Dendritic cell treated with granulocyte-macrophage colony-stimulating factor and Interleukin-4, amounts not matched to agents 40 ng/mL and 50 ng/mL, for 4 days (primary cell): Measurements from ENCODE around the gene CCDC28B.

Experiments
- H3K27ac Mint-ChIP-seq: one replicate; pipeline ENCODE4 v1.8.0; 2022; ENCODE audit warnings: mild to moderate bottlenecking, mixed read lengths
- H3K27me3 Mint-ChIP-seq: one replicate; pipeline ENCODE4 v1.8.0; 2022; ENCODE audit warnings: mild to moderate bottlenecking, mixed read lengths
- H3K36me3 Mint-ChIP-seq: one replicate; pipeline ENCODE4 v1.8.0; 2022; ENCODE audit warnings: low read depth, mixed read lengths
- H3K4me1 Mint-ChIP-seq: one replicate; pipeline ENCODE4 v1.8.0; 2022; ENCODE audit warnings: low read depth, mixed read lengths
- H3K4me3 Mint-ChIP-seq: one replicate; pipeline ENCODE4 v1.8.0; 2022; ENCODE audit warnings: mild to moderate bottlenecking, moderate library complexity, mixed read lengths
- H3K9me3 Mint-ChIP-seq: one replicate; pipeline ENCODE4 v1.8.0; 2022; ENCODE audit warnings: mixed read lengths
- intact Hi-C: fragments of 100-400 bp; cut with micrococcal nuclease; formaldehyde crosslinking; loops from one replicate; pipeline ENCODE4 v1.15.0; 2022

CCDC28B gene

DNA sequence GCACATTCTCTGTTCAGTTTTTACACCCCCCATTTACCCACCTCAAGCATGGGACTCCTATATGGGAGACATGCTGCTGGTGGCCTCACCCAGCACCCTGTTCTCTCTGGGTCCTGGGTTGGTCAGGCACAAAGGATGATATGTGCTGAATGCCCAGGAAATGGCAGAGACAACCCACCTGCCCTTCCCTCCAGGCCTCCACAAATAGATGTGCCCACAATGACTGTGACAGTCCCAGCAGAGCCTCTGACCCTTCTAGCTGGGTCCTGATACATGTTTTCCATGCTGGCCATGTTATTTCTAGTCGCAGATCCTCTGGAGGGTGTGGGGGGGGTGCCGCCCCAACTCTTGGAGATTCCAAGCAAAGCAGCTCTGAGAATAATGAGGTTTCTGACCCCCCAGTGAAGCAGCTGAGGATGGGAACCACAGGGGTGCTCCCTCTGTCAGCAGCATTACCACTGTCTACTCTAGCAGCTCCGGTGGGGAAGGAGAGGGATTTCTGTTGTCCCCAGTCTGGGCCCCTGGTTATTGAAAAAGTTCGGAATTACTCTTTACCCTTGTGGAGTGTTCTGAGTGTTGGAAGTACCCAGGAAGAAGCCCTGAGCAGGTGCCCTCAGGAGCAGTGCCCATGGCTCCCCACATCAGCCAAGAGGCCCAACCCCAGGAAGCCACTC, 1.2 kb upstream of the CCDC28B start:
- Mint-ChIP-seq H3K4me1 (peaks cover 30% of the 10 kb centered on the region), H3K27ac (no peak overlapping the region), H3K27me3 (peaks cover 10% of the 10 kb centered on the region), H3K4me3 (no peak overlapping the region), H3K36me3 (peaks cover 46% of the 10 kb centered on the region), H3K9me3 (no peaks in the 10 kb centered on the region)
- intact Hi-C loops: no loop called here

GRCh38 chr1:32199717-32200072, 700 bp upstream of the CCDC28B start:
- H3K4me3 Mint-ChIP-seq: no peak overlapping the region
- no peaks in the 10 kb centered on the region for H3K9me3 Mint-ChIP-seq

DNA sequence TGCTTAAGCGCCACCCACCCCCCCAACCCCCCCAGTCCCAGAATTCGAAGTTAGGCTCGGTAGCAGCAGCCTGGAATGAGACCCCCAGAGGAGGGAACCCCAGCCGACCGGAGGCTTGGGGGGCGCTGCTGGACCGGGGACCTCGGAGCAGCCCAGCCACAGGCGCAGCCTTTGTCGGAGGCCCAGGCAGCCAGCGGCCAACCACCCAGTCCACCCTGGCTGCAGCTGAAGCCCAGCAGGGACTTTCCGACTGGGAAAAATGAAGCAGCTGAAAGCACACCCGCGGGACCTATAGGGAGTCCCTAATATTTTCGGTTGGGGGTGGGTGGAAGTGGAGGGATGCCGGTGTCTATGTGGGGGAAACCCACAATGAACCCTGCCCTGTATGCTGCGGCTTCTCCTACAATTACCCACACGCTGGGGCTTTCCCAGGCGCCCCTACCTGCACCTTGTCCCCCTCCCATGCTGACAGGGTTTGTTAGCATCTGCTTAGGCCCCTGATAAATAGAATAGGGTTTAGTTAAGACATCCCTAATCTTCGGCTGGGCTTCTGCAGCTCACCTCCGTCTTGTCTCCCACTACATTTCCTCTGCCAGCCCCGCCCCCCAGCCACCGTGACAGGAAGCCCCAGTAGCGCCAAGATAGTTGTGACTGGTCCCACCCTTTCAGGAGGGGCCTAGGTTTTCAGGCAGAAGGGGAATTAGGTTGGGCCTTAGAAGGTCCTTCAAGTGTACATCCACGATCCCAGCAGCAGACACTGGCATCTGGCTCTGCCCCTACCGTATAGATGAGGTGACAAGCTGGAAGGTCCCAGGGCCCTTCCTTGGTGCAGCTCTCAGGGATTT, 838 bp downstream of the CCDC28B start:
- Mint-ChIP-seq H3K36me3 (peaks cover 33% of the 10 kb centered on the region), H3K4me3 (peak overlapping the region; percentile 86), H3K27me3 (peaks cover 13% of the 10 kb centered on the region), H3K9me3 (no peaks in the 10 kb centered on the region), H3K27ac (peak overlapping the region; percentile 69), H3K4me1 (peaks cover 44% of the 10 kb centered on the region)
- intact Hi-C loops: loop anchor here (2.0 to 5.0 kb wide), 2 partner anchors 20 to 191 kb away; partner anchors contain the start of gene BSDC1

More at GRCh38 chr1:32199717-32200072, 700 bp upstream of the CCDC28B start:
- Mint-ChIP-seq H3K36me3 (peaks cover 41% of the 10 kb centered on the region), H3K4me1 (peaks cover 30% of the 10 kb centered on the region), H3K27me3 (peaks cover 10% of the 10 kb centered on the region), H3K27ac (peak overlapping the region; percentile 69)
- intact Hi-C loops: loop anchor here (2.0 to 5.0 kb wide), 2 partner anchors 19 to 193 kb away; partner anchors contain the start of gene BSDC1

- H3K27me3 Mint-ChIP-seq: peaks cover 13% of the 10 kb centered on the region
- H3K36me3 Mint-ChIP-seq: peaks cover 8% of the 10 kb centered on the region
- H3K4me1 Mint-ChIP-seq: peaks cover 56% of the 10 kb centered on the region
- no peaks in the 10 kb centered on the region for H3K9me3 Mint-ChIP-seq
- H3K4me3 Mint-ChIP-seq: peak overlapping the region; percentile 84
- peak overlapping the region; percentile 83 for H3K27ac Mint-ChIP-seq
- intact Hi-C loops: loop anchor here (5.0 kb wide), 1 partner anchor 187 kb away; the partner anchor contains the start of gene BSDC1
These were observed 4.6 kb downstream of the CCDC28B start for GRCh38 chr1:32204943-32205361.

GRCh38 chr1:32205401-32206370, 5.3 kb downstream of the CCDC28B start, which contains the start of gene IQCC:
Gene IQCC, plus strand, starts transcription at chr1:32205671. Its CDS starts 11 bp downstream, at chr1:32205682.
- intact Hi-C loops: no loop called here
- H3K27ac Mint-ChIP-seq: peak within 1 kb of the TSS; percentile 83
- peaks cover 49% of the 10 kb centered on the region for H3K4me1 Mint-ChIP-seq
- peak within 1 kb of the TSS; percentile 84 for H3K4me3 Mint-ChIP-seq
- H3K36me3 Mint-ChIP-seq: peaks cover 8% of the 10 kb centered on the region
- H3K9me3 Mint-ChIP-seq: no peaks in the 10 kb centered on the region
- H3K27me3 Mint-ChIP-seq: peaks cover 13% of the 10 kb centered on the region

GRCh38 chr1:32208469-32208868, 8.1 kb downstream of the CCDC28B start:
- Mint-ChIP-seq H3K36me3 (peaks cover 15% of the 10 kb centered on the region), H3K4me1 (peaks cover 30% of the 10 kb centered on the region), H3K9me3 (no peaks in the 10 kb centered on the region), H3K4me3 (no peak overlapping the region), H3K27me3 (peaks cover 3% of the 10 kb centered on the region), H3K27ac (no peak overlapping the region)
- intact Hi-C loops: no loop called here

GRCh38 chr1:32208891-32209328, 8.5 kb downstream of the CCDC28B start, which contains the start of gene DCDC2B:
Gene DCDC2B, plus strand, starts transcription at chr1:32209089. Its CDS starts 5 bp downstream, at chr1:32209094.
- H3K27me3 Mint-ChIP-seq: peaks cover 3% of the 10 kb centered on the region
- H3K9me3 Mint-ChIP-seq: no peaks in the 10 kb centered on the region
- intact Hi-C loops: no loop called here
- H3K27ac Mint-ChIP-seq: no peak within 1 kb of the TSS
- H3K4me3 Mint-ChIP-seq: no peak within 1 kb of the TSS
- H3K4me1 Mint-ChIP-seq: peaks cover 30% of the 10 kb centered on the region
- peaks cover 19% of the 10 kb centered on the region for H3K36me3 Mint-ChIP-seq

GRCh38 chr1:32215629-32216480, 15.5 kb downstream of the CCDC28B start:
- intact Hi-C loops: loop anchor here (5.0 to 10.0 kb wide), 2 partner anchors 159 to 196 kb away; no protein-coding TSS in a partner anchor
- H3K27ac Mint-ChIP-seq: peak overlapping the region; percentile 70
- peaks cover 77% of the 10 kb centered on the region for H3K36me3 Mint-ChIP-seq
- H3K9me3 Mint-ChIP-seq: no peaks in the 10 kb centered on the region
- peaks cover 33% of the 10 kb centered on the region for H3K4me1 Mint-ChIP-seq
- H3K4me3 Mint-ChIP-seq: no peak overlapping the region
- H3K27me3 Mint-ChIP-seq: no peaks in the 10 kb centered on the region

- Mint-ChIP-seq H3K27me3 (no peaks in the 10 kb centered on the region), H3K27ac (peak overlapping the region; percentile 70), H3K4me1 (peaks cover 40% of the 10 kb centered on the region), H3K36me3 (peaks cover 77% of the 10 kb centered on the region), H3K4me3 (no peak overlapping the region), H3K9me3 (no peaks in the 10 kb centered on the region)
- intact Hi-C loops: loop anchor here (5.0 to 10.0 kb wide), 2 partner anchors 158 to 196 kb away; no protein-coding TSS in a partner anchor
These were observed 16.2 kb downstream of the CCDC28B start for GRCh38 chr1:32216566-32216965.

DNA sequence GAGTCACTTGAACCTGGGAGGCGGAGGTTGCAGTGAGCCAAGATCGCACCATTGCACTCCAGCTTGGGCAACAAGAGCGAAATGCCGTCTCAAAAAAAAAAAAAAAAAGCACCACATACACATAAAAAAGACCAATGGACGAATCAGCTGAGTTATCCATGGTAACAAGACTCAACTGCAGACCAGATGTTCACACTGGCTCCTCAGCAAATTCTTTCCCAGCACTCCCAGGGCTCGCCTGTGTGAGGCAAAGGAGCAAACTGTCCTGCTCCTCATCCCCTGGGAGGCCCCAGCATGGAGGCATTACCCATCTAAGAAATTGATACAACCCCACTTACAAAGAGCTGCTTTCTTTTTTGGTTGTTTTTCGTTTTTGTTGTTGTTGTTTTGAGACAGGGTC, 18.6 kb downstream of the CCDC28B start:
- Mint-ChIP-seq H3K4me3 (no peak overlapping the region), H3K4me1 (peaks cover 58% of the 10 kb centered on the region), H3K9me3 (no peaks in the 10 kb centered on the region), H3K36me3 (peaks cover 79% of the 10 kb centered on the region), H3K27me3 (no peaks in the 10 kb centered on the region), H3K27ac (no peak overlapping the region)
- intact Hi-C loops: loop anchor here (5.0 to 10.0 kb wide), 2 partner anchors 156 to 193 kb away; no protein-coding TSS in a partner anchor

- intact Hi-C loops: no loop called here
- H3K4me3 Mint-ChIP-seq: peak overlapping the region; percentile 96
- no peaks in the 10 kb centered on the region for H3K9me3 Mint-ChIP-seq
- peak overlapping the region; percentile 95 for H3K27ac Mint-ChIP-seq
- peaks cover 51% of the 10 kb centered on the region for H3K4me1 Mint-ChIP-seq
- H3K36me3 Mint-ChIP-seq: peaks cover 79% of the 10 kb centered on the region
- no peaks in the 10 kb centered on the region for H3K27me3 Mint-ChIP-seq
These were observed 20.6 kb downstream of the CCDC28B start for GRCh38 chr1:32220746-32221580.

GRCh38 chr1:32221581-32221979, 21.2 kb downstream of the CCDC28B start:
- H3K27me3 Mint-ChIP-seq: no peaks in the 10 kb centered on the region
- H3K4me3 Mint-ChIP-seq: peak overlapping the region; percentile 96
- peak overlapping the region; percentile 95 for H3K27ac Mint-ChIP-seq
- H3K4me1 Mint-ChIP-seq: peaks cover 45% of the 10 kb centered on the region
- H3K9me3 Mint-ChIP-seq: no peaks in the 10 kb centered on the region
- intact Hi-C loops: no loop called here
- H3K36me3 Mint-ChIP-seq: peaks cover 79% of the 10 kb centered on the region
